BE2C (cell line): ENCODE data around the gene CDC6.

Source experiments
- DNase-seq: peaks from one replicate; pipeline ENCODE4 v3.0.0-alpha.2; 2020
- H3K27me3 ChIP-seq: fragments of 250-450 bp; sonication (Bioruptor Pico); 2 replicates; pipeline ENCODE4 v1.5.1; 2020; ENCODE audit warnings: mild to moderate bottlenecking
- H3K36me3 ChIP-seq: fragments of 250-450 bp; sonication (Bioruptor Pico); 2 replicates; pipeline ENCODE4 v1.5.1; 2020; ENCODE audit warnings: mild to moderate bottlenecking
- H3K4me1 ChIP-seq: fragments of 250-450 bp; sonication (Bioruptor Pico); 2 replicates; pipeline ENCODE4 v1.5.1; 2020
- H3K4me3 ChIP-seq: 2 replicates; pipeline ENCODE4 v1.5.1; 2011; ENCODE audit warnings: low read depth, low read length
- H3K9me3 ChIP-seq: fragments of 250-450 bp; sonication (Bioruptor Pico); 2 replicates; pipeline ENCODE4 v1.5.1; 2020
- CTCF ChIP-seq: IDR thresholded peaks from 2 replicates; pipeline ENCODE4 v1.5.1; 2012; ENCODE audit warnings: mild to moderate bottlenecking, low read depth, low read length

Gene CDC6

GRCh38 chr17:40345161-40345993 is 57.7 kb downstream of the CDC6 start:
- TF ChIP-seq CTCF: no peak
- DNase-seq: peak; percentile 38
- peaks cover 28% of the 10 kb centered on the region for H3K36me3 ChIP-seq
- H3K4me1 ChIP-seq: peaks cover 77% of the 10 kb centered on the region
- H3K4me3 ChIP-seq: peak overlapping the region; percentile 51
- no peaks in the 10 kb centered on the region for H3K27me3 ChIP-seq
- H3K9me3 ChIP-seq: no peaks in the 10 kb centered on the region

- Histone ChIP-seq H3K9me3 (no peaks in the 10 kb centered on the region), H3K4me3 (peak overlapping the region; percentile 51), H3K36me3 (peaks cover 28% of the 10 kb centered on the region), H3K4me1 (peaks cover 71% of the 10 kb centered on the region), H3K27me3 (no peaks in the 10 kb centered on the region)
- no peak for DNase-seq
- TF ChIP-seq CTCF: no peak
These were observed 58.5 kb downstream of the CDC6 start for GRCh38 chr17:40345994-40346764.

GRCh38 chr17:40346765-40347158 is 59.1 kb downstream of the CDC6 start:
- H3K27me3 ChIP-seq: no peaks in the 10 kb centered on the region
- H3K36me3 ChIP-seq: peaks cover 30% of the 10 kb centered on the region
- no peak overlapping the region for H3K4me3 ChIP-seq
- DNase-seq: no peak
- no peaks in the 10 kb centered on the region for H3K9me3 ChIP-seq
- H3K4me1 ChIP-seq: peaks cover 77% of the 10 kb centered on the region
- no peak for TF ChIP-seq CTCF

GRCh38 chr17:40347319-40348135 is 59.8 kb downstream of the CDC6 start:
- DNase-seq: no peak
- H3K27me3 ChIP-seq: no peaks in the 10 kb centered on the region
- no peak overlapping the region for H3K4me3 ChIP-seq
- no peaks in the 10 kb centered on the region for H3K9me3 ChIP-seq
- no peak for TF ChIP-seq CTCF
- peaks cover 81% of the 10 kb centered on the region for H3K4me1 ChIP-seq
- H3K36me3 ChIP-seq: peaks cover 35% of the 10 kb centered on the region

GRCh38 chr17:40348136-40348504 is 60.4 kb downstream of the CDC6 start:
- TF ChIP-seq CTCF: no peak
- peaks cover 79% of the 10 kb centered on the region for H3K4me1 ChIP-seq

More at GRCh38 chr17:40348136-40348504, 60.4 kb downstream of the CDC6 start:
- Histone ChIP-seq H3K36me3 (peaks cover 35% of the 10 kb centered on the region), H3K4me3 (no peak overlapping the region), H3K9me3 (no peaks in the 10 kb centered on the region), H3K27me3 (no peaks in the 10 kb centered on the region)
- DNase-seq: no peak
